NT2/D1 (cell line): ENCODE results near the gene VTN.

Experiments
- DNase-seq: peaks from one replicate; pipeline ENCODE4 v3.0.0-alpha.2; 2011; ENCODE audit warnings: low read depth, low spot score
- H3K27me3 ChIP-seq: 2 replicates; pipeline ENCODE4 v1.6.0; 2011; ENCODE audit warnings: mild to moderate bottlenecking; ENCODE audit not compliant: insufficient read length, insufficient read depth
- H3K36me3 ChIP-seq: 2 replicates; pipeline ENCODE4 v1.6.1; 2011; ENCODE audit warnings: mild to moderate bottlenecking, low read length, mixed read lengths; ENCODE audit not compliant: insufficient read depth, insufficient read length
- H3K4me1 ChIP-seq: 2 replicates; pipeline ENCODE4 v1.5.1; 2011; ENCODE audit not compliant: insufficient read depth, insufficient read length
- H3K4me3 ChIP-seq: 2 replicates; pipeline ENCODE4 v1.5.1; 2011; ENCODE audit warnings: low read depth; ENCODE audit not compliant: insufficient read length
- H3K9ac ChIP-seq: 2 replicates; pipeline ENCODE4 v1.6.0; 2011; ENCODE audit warnings: low read depth; ENCODE audit not compliant: insufficient read length
- H3K9me3 ChIP-seq: 2 replicates; pipeline ENCODE4 v1.5.1; 2011; ENCODE audit warnings: mild to moderate bottlenecking, low read length; ENCODE audit not compliant: insufficient read depth
- SUZ12 ChIP-seq: IDR thresholded peaks from 2 replicates; pipeline ENCODE4 v1.6.1; 2011; ENCODE audit not compliant: insufficient read length, insufficient read depth; ENCODE audit errors: extremely low read depth
- YY1 ChIP-seq: IDR thresholded peaks from 2 replicates; pipeline ENCODE4 v1.6.1; 2011; ENCODE audit not compliant: insufficient read length, insufficient read depth
- ZNF274 ChIP-seq: IDR thresholded peaks from 2 replicates; pipeline ENCODE4 v1.6.1; 2011; ENCODE audit warnings: mild to moderate bottlenecking, low read depth, low read length

The VTN gene

DNA sequence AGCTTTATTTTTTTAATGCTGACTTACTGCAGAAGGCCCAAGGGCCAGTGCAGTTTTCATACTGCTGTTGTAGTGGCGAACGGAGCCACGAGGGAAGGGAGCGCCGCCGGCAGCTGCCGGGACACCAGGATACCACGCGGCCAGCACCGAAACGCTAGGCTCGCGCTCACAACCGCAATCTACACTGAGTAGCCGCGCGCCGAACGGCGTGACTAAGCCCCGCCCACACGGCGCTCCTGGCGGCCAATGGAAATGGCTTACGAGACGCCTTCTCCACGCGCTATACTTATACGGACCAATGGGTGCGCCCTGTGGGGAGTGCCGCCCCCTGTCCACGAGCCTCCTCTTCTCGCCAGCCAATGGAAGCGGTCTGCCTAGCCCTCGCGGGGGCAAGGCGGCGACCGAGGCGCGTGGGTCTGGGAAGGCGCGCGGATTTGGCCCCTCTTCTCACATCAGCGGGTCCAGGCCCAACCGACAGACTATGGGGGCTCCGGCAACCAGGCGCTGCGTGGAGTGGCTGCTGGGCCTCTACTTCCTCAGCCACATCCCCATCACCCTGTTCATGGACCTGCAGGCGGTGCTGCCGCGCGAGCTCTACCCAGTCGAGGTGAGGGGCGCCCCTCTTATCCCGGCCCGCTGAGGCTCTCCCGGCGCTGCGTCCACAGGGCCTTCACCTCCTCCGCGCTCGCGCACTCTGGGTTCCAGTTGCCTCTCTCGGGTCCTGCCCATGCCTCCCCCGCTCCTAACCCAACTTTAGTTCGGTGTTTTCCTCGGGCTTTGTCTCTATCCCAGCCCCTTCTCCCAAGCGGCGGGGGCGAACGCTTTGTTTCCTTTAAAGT lies 51.1 kb downstream of the VTN start, which contains the start of gene TMEM97:
Gene TMEM97, plus strand, starts transcription at position 442 of the 839 bp plus-strand sequence. Its CDS starts 40 bp downstream, at position 482.
- H3K4me1 ChIP-seq: peaks cover 2% of the 10 kb centered on the region
- peak within 1 kb of the TSS; percentile 93 for H3K4me3 ChIP-seq
- peaks cover 16% of the 10 kb centered on the region for H3K36me3 ChIP-seq
- peak; percentile 83 for DNase-seq
- TF ChIP-seq ZNF274 (no peak), SUZ12 (no peak)
- H3K9me3 ChIP-seq: no peaks in the 10 kb centered on the region
- H3K27me3 ChIP-seq: no peaks in the 10 kb centered on the region
- H3K9ac ChIP-seq: peak within 1 kb of the TSS; percentile 98

DNA sequence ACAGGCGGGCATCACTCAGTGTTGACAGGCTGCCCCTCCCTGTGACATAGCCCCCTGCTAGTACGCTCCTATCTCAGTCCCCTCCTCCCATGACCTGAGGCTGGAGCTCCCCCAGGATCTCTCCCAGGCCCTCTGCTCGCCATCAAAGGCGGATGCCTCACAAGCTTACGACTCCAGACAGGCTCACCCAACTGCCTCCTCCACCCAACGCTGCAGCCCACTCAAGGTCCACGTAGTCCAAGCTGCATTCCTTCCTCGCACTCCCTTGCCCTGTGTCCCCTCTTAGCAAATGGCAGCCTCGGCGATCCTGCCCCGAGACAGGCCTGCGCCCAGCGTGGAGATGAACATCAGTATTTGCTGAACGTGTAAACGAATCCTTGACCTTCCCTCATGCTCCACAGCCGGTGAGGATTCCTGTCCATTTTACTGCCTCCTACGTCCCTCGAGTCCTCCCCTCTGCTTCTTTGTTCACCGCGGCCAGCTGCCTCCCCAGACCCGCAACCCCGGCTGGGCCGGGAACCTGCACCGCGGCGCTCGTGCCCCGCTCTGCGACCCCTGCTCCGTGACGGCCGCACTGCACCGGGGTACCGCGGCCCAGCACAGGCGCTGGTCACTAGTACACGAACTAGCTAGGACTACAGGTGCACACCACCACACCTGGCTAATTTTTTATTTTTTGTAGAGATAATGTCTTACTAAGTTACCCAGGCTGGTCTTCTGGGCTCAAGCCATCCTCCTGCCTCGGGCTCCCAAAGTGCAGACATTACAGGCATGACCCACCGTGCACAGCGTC lies 51.9 kb downstream of the VTN start:
- Histone ChIP-seq H3K4me1 (peaks cover 2% of the 10 kb centered on the region), H3K4me3 (peak overlapping the region; percentile 93), H3K36me3 (peaks cover 14% of the 10 kb centered on the region), H3K9me3 (no peaks in the 10 kb centered on the region), H3K27me3 (no peaks in the 10 kb centered on the region), H3K9ac (peak overlapping the region; percentile 98)
- DNase-seq: no peak
- TF ChIP-seq SUZ12: no peak
- no peak for TF ChIP-seq ZNF274
- no peak for TF ChIP-seq YY1
